ENCODE results near the gene RTN4RL1. TPM values are rescaled to one million over a fixed set of nuclear protein-coding genes. Genes with fewer than 3 reads are reported as not detected.

The RTN4RL1 gene
- total RNA-seq, 4 donors from 2014 or later, result 7.3 to 12.6 (median 7.8) TPM

DNA sequence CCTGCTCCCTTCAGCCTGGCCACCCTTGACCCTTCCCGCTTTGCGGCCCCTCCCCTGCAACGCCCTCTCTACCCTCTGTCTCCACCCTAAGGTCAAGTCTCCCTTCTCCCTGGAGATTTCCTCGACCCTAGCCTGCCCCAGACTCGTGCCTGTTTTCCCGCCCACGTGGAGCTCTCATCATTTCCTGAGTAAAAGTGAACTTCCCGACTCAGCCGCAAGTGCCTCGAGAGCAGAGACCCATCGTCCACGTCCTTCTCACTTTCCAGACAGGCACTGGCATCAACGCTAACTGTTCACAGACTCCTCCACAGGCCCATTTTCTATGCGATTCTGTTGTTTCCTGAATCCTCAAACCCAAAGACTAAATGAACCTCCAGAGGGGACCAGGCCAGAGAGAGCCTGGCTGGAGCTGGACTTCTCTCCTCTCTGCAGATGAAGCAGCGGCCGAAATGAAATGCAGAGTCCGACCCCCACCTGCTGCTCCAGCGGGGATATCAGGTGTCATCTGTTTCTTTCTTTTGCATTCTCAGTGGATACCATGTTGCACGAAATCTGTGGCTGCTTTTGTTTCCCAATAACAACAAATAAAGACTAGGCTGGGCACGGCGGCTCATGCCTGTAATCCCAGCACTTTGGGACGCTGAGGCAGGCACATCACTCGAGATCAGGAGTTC is 52.5 kb downstream of the RTN4RL1 start:
- H3K36me3 ChIP-seq, result no peaks in the 10 kb centered on the region
- H3K4me3 ChIP-seq, result no peak overlapping the region
- H3K27ac ChIP-seq, result peak overlapping the region in 1 of 4 donors; percentile 36
- peaks cover 0 to 41% of the 10 kb centered on the region in 2 donors for H3K27me3 ChIP-seq
- no peaks in the 10 kb centered on the region for H3K9me3 ChIP-seq
- H3K4me1 ChIP-seq, result peaks cover 0 to 18% (median 2%) of the 10 kb centered on the region in 4 donors
- WGBS, 2 donors, result 39% methylated on average over 23 of the region's 23 CpGs
- peak in 1 of 2 donors; percentile 36 for DNase-seq (ENCODE audit: low spot score in 2 of 2)
- TF ChIP-seq EP300 (IDR thresholded peaks at IDR 0.05), result no peak
- TF ChIP-seq, protein P1, sequence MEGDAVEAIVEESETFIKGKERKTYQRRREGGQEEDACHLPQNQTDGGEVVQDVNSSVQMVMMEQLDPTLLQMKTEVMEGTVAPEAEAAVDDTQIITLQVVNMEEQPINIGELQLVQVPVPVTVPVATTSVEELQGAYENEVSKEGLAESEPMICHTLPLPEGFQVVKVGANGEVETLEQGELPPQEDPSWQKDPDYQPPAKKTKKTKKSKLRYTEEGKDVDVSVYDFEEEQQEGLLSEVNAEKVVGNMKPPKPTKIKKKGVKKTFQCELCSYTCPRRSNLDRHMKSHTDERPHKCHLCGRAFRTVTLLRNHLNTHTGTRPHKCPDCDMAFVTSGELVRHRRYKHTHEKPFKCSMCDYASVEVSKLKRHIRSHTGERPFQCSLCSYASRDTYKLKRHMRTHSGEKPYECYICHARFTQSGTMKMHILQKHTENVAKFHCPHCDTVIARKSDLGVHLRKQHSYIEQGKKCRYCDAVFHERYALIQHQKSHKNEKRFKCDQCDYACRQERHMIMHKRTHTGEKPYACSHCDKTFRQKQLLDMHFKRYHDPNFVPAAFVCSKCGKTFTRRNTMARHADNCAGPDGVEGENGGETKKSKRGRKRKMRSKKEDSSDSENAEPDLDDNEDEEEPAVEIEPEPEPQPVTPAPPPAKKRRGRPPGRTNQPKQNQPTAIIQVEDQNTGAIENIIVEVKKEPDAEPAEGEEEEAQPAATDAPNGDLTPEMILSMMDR (IDR thresholded peaks at IDR 0.05), result peak in 2 of 5 experiments; percentile 28 to 35

DNA sequence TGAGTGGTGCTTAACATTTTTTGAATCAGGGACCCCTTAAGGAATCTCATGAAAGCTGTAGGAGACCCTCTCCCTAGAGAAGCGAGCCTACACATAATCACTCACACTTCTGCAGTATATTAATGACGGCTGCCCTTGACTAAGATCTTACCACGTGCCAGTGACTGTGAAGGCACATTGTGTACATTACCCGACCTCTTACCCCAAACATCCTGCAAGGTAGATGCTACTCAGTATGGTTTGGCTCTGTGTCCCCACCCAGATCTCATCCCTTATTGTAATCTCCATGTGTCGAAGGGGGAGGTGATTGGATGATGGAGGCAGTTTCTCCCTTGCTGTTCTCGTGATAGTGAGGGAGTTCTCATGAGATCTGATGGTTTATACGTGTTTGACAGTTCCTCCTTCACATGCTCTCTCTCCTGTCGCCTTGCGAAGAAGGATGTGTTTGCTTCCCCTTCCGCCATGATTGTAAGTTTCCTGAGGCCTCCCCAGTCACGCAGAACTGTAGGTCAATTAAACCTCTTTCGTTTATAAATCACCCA is 54.2 kb downstream of the RTN4RL1 start:
- TF ChIP-seq, protein P1 (IDR thresholded peaks at IDR 0.05), result no peak
- no peak for TF ChIP-seq EP300 (IDR thresholded peaks at IDR 0.05)
- TF ChIP-seq POLR2A (IDR thresholded peaks at IDR 0.05), result no peak
- WGBS, 2 donors, result 90 to 92% methylated on average over 12 of the region's 12 CpGs
- Histone ChIP-seq H3K4me1 (peaks cover 0 to 19% (median 2%) of the 10 kb centered on the region in 4 donors), H3K27ac (no peak overlapping the region), H3K36me3 (no peaks in the 10 kb centered on the region), H3K27me3 (peaks cover 0 to 25% of the 10 kb centered on the region in 2 donors), H3K4me3 (no peak overlapping the region), H3K9me3 (no peaks in the 10 kb centered on the region)
- DNase-seq (ENCODE audit: low spot score in 2 of 2), result no peak

DNA sequence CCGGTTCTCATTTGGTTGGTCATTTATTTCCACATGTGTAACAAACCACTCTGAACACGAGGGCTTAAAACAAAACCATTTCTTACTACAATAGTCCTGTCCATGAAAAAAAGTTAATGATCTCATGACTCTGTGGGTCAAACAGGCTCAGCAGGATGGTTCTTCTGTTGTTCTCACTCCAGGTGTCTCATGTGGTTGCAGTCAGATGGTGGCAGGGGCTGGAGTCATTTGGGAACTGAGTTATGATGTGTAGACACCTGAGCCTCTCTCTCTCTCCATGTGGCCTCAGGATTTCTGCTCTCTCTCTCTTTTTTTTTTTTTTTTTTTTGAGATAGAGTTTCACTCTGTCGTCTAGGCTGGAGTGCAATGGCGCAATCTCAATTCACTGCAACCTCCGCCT is 55.4 kb downstream of the RTN4RL1 start:
- TF ChIP-seq, protein P1 (IDR thresholded peaks at IDR 0.05), result no peak
- TF ChIP-seq POLR2A (IDR thresholded peaks at IDR 0.05) (no peak), EP300 (IDR thresholded peaks at IDR 0.05) (no peak)
- peaks cover 0 to 20% of the 10 kb centered on the region in 2 donors for H3K27me3 ChIP-seq
- no peaks in the 10 kb centered on the region for H3K9me3 ChIP-seq
- DNase-seq (ENCODE audit: low spot score in 2 of 2), result no peak
- H3K36me3 ChIP-seq, result no peaks in the 10 kb centered on the region
- no peak overlapping the region for H3K4me3 ChIP-seq
- H3K4me1 ChIP-seq, result peaks cover 0 to 21% (median 2%) of the 10 kb centered on the region in 4 donors
- no peak overlapping the region for H3K27ac ChIP-seq
- 78 to 86% methylated on average over 5 of the region's 5 CpGs for WGBS, 2 donors

DNA sequence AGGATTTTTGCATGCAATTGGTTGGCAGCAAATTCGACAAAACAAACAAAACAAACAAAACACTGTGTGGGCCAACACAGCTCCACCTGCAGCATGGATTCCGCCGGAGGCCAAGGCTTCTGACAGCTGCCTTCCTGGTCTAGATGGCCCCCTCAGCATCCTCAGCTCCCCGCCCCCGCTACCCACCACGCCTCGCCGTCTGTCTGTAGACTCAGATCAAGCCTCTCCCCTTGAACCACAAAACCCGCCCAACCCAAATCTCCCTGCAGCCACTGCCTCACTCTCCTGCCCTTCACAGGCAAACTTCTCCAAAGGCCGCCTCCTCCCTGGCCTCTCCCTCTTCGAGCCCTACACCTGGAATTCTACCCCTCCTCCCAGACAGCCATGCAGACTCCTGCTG is 57.9 kb downstream of the RTN4RL1 start:
- 59 to 62% methylated on average over 11 of the region's 11 CpGs for WGBS, 2 donors
- no peak for DNase-seq (ENCODE audit: low spot score in 2 of 2)
- TF ChIP-seq EP300 (IDR thresholded peaks at IDR 0.05) (no peak), POLR2A (IDR thresholded peaks at IDR 0.05) (no peak)
- TF ChIP-seq, protein P1 (IDR thresholded peaks at IDR 0.05), result no peak

More for the DNA sequence above, 57.9 kb downstream of the RTN4RL1 start:
- Histone ChIP-seq H3K27ac (no peak overlapping the region), H3K4me1 (peaks cover 0 to 15% (median under 1%) of the 10 kb centered on the region in 4 donors), H3K27me3 (peaks cover 0 to 12% of the 10 kb centered on the region in 2 donors), H3K36me3 (no peaks in the 10 kb centered on the region), H3K4me3 (no peak overlapping the region), H3K9me3 (no peaks in the 10 kb centered on the region)

Data from tibial nerve (tissue), 4 donors.